ENCODE results near the gene ODC1. TPM values are rescaled to one million over a fixed set of nuclear protein-coding genes. Genes with fewer than 3 reads are reported as not detected.

Gene ODC1
- total RNA-seq, 4 donors from 2014 or later = 105 to 142 (median 121) TPM

DNA sequence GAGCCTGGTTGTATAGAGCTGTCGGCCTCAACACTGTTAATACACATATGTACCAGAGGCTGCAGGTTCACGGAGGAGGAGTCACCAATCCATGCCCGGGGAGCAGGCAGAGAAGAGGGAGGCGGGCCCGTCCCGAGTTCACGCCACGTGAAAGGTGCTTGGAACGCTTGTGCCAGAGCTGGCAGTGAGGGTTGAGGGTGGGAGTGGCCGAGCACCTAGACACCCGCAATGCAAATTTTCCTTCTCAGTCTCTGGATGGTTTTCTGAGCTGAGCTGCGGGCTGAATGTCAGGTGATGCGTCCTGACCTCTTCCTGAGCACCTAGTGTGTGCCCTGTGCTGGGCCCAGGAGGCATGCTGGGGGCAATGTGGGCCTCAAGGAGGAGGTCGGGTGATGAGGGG, 52.2 kb downstream of the ODC1 start:
- Histone ChIP-seq H3K9me3 (no peaks in the 10 kb centered on the region), H3K27ac (replicated peaks in 1 of 4) (no peak overlapping the region), H3K4me3 (no peak overlapping the region), H3K36me3 (no peaks in the 10 kb centered on the region), H3K4me1 (peaks cover 17 to 42% (median 31%) of the 10 kb centered on the region in 4 donors), H3K27me3 (no peaks in the 10 kb centered on the region)
- no peak for DNase-seq (ENCODE audit: extremely low spot score)
- TF ChIP-seq EP300 (IDR thresholded peaks at IDR 0.05) = no peak
- no peak for TF ChIP-seq CTCF (IDR thresholded peaks at IDR 0.05)
- no peak for TF ChIP-seq POLR2AphosphoS5 (IDR thresholded peaks at IDR 0.05)
- no peak for TF ChIP-seq POLR2A (IDR thresholded peaks at IDR 0.05; ENCODE audit: low read depth)
- 90% methylated on average over 12 of the region's 14 CpGs for WGBS
- intact Hi-C loops (cut with DNase I) = no loop called here

- no peaks in the 10 kb centered on the region for H3K9me3 ChIP-seq
- peaks cover 25 to 47% (median 35%) of the 10 kb centered on the region in 4 donors for H3K4me1 ChIP-seq
- no peak overlapping the region for H3K27ac ChIP-seq (replicated peaks in 1 of 4)
- DNase-seq (ENCODE audit: extremely low spot score) = no peak
- H3K4me3 ChIP-seq = no peak overlapping the region
- H3K36me3 ChIP-seq = no peaks in the 10 kb centered on the region
- H3K27me3 ChIP-seq = no peaks in the 10 kb centered on the region
- intact Hi-C loops (cut with DNase I) = no loop called here
- TF ChIP-seq EP300 (IDR thresholded peaks at IDR 0.05) = no peak
- TF ChIP-seq CTCF (IDR thresholded peaks at IDR 0.05) = no peak
- 95% methylated on average over 4 of the region's 4 CpGs for WGBS
Observed at GRCh38 chr2:10393640-10393982, 54.5 kb downstream of the ODC1 start.

DNA sequence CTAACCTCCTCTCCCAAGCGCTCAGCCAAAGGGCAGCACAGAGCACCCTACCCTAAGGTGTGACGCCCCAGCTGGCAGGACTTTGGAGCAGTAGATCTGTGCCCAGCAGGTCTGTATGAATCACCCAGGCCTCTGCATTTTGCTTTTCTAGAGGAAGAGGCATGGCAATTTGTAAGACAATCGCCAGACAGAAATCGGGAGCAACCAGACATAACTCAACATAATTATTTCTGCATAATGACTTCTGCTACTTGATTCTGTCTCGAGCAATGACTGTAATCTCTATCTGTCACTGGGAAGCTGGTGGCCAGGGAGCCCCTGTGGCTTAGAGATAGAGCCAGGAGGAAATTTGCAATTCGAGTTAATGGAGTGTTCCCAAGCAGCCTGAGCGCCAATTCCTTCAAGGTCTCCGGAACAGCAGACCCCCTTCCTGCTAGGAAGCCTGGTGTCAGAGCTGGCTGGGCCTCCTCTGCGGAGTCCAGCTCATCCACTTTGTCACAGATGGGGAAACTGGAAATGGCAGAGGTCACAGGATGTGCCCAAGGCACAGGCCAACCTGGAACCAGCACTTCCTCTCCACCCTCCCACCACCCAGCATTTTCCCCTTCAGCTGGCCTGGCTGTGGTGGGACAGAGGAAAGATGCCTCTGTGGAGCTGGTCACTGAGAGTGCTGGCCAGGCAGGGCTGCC, 55.0 kb downstream of the ODC1 start:
- Histone ChIP-seq H3K4me1 (peaks cover 25 to 43% (median 35%) of the 10 kb centered on the region in 4 donors), H3K4me3 (no peak overlapping the region), H3K27ac (replicated peaks in 1 of 4) (no peak overlapping the region), H3K27me3 (no peaks in the 10 kb centered on the region), H3K36me3 (no peaks in the 10 kb centered on the region), H3K9me3 (no peaks in the 10 kb centered on the region)
- TF ChIP-seq CTCF (IDR thresholded peaks at IDR 0.05) (no peak), EP300 (IDR thresholded peaks at IDR 0.05) (no peak), POLR2AphosphoS5 (IDR thresholded peaks at IDR 0.05) (no peak), POLR2A (IDR thresholded peaks at IDR 0.05; ENCODE audit: low read depth) (no peak)
- DNase-seq (ENCODE audit: extremely low spot score) = no peak
- intact Hi-C loops (cut with DNase I) = no loop called here
- 76% methylated on average over 9 of the region's 9 CpGs for WGBS

DNA sequence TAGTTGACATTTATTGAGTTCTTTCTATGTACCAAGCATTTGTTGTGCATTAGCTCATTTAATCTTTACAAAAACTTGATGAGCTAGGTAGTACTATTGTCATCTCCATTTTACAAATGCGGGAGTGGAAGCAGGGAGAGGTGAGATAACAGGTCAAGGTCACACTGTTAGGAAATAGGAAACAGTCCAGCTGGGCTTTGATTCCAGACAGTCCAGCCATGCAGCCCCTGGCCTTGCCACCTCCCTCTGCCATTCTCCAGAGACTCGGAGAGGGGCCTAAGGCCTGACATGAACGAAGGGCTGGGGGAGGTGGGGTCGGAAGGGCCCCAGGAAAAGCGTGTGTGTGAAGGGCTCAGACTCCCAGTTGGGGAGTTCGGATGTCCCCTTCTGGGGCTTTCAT, 55.6 kb downstream of the ODC1 start:
- no peaks in the 10 kb centered on the region for H3K36me3 ChIP-seq
- no peaks in the 10 kb centered on the region for H3K9me3 ChIP-seq
- TF ChIP-seq EP300 (IDR thresholded peaks at IDR 0.05) = no peak
- no peak for TF ChIP-seq POLR2A (IDR thresholded peaks at IDR 0.05; ENCODE audit: low read depth)
- TF ChIP-seq CTCF (IDR thresholded peaks at IDR 0.05) = no peak
- no peak for TF ChIP-seq POLR2AphosphoS5 (IDR thresholded peaks at IDR 0.05)
- intact Hi-C loops (cut with DNase I) = no loop called here
- no peak overlapping the region for H3K4me3 ChIP-seq
- peaks cover 25 to 41% (median 34%) of the 10 kb centered on the region in 4 donors for H3K4me1 ChIP-seq
- WGBS = 73% methylated on average over 6 of the region's 6 CpGs
- DNase-seq (ENCODE audit: extremely low spot score) = no peak
- H3K27ac ChIP-seq (replicated peaks in 1 of 4) = no peak overlapping the region
- H3K27me3 ChIP-seq = no peaks in the 10 kb centered on the region

GRCh38 chr2:10392100-10392499, 56.0 kb downstream of the ODC1 start:
- intact Hi-C loops (cut with DNase I) = no loop called here
- peaks cover 25 to 37% (median 34%) of the 10 kb centered on the region in 4 donors for H3K4me1 ChIP-seq
- WGBS = 93% methylated on average over 5 of the region's 5 CpGs
- no peaks in the 10 kb centered on the region for H3K27me3 ChIP-seq
- DNase-seq (ENCODE audit: extremely low spot score) = no peak
- no peaks in the 10 kb centered on the region for H3K36me3 ChIP-seq
- TF ChIP-seq EP300 (IDR thresholded peaks at IDR 0.05) (no peak), POLR2AphosphoS5 (IDR thresholded peaks at IDR 0.05) (no peak), CTCF (IDR thresholded peaks at IDR 0.05) (no peak)
- H3K4me3 ChIP-seq = no peak overlapping the region
- no peak overlapping the region for H3K27ac ChIP-seq (replicated peaks in 1 of 4)
- no peaks in the 10 kb centered on the region for H3K9me3 ChIP-seq

All from esophagus muscularis mucosa (tissue), 4 donors.